IMR-90 (cell line): Measurements from ENCODE around the gene CC2D1A. TPM values are rescaled to one million over a fixed set of nuclear protein-coding genes. Genes with fewer than 3 reads are reported as not detected.

Experiments used
- ATAC-seq: fragments of 200-7000 bp; cut with Tn5 transposase; 2 replicates; pipeline ENCODE4 v1.9.1; 2020; ENCODE audit warnings: low read depth, mild to moderate bottlenecking, moderate library complexity
- BruUV-seq: library from RNA; stranded (reverse); fragments of 400-500 nt; replicated peaks from 2 replicates; lab custom pipeline; 2021; lab: Mats Ljungman, UMichigan
- CTCF ChIA-PET: fragments of 300-600 bp; formaldehyde crosslinking; extraction: SDS; loops from one replicate; lab custom pipeline; 2021; ENCODE audit warnings: antibody characterized with exemption; lab: Yijun Ruan, JAX
- POLR2A ChIA-PET: fragments of 300-600 bp; sonication (Branson Sonifier 250); formaldehyde crosslinking; loops from one replicate; lab custom pipeline; 2022; ENCODE audit warnings: antibody characterized with exemption; ENCODE audit not compliant: unreplicated experiment; lab: Charles Lee
- DNase-seq: peaks from one replicate; pipeline ENCODE4 v3.0.0; 2013
- H2AFZ ChIP-seq: replicated peaks from 2 replicates; pipeline ENCODE3; 2013; ENCODE audit warnings: low read length, mild to moderate bottlenecking; ENCODE audit not compliant: poor library complexity
- H2AK5ac ChIP-seq: 2 replicates; pipeline ENCODE4 v1.6.1; 2013; ENCODE audit warnings: low read depth, low read length, inconsistent platforms
- H2AK9ac ChIP-seq: replicated peaks from 2 replicates; pipeline ENCODE3; 2013; ENCODE audit warnings: mild to moderate bottlenecking, low read depth, low read length, moderate library complexity; ENCODE audit not compliant: poor library complexity
- H2BK120ac ChIP-seq: 2 replicates; pipeline ENCODE4 v1.6.1; 2013; ENCODE audit warnings: low read depth, low read length, inconsistent platforms
- H2BK15ac ChIP-seq: 3 replicates; pipeline ENCODE4 v1.6.1; 2013; ENCODE audit warnings: low read depth, low read length, inconsistent platforms
- H2BK20ac ChIP-seq: 2 replicates; pipeline ENCODE4 v1.6.1; 2013; ENCODE audit warnings: low read depth, mild to moderate bottlenecking, inconsistent platforms, low read length, moderate library complexity
- H2BK5ac ChIP-seq: 2 replicates; pipeline ENCODE4 v1.6.1; 2013; ENCODE audit warnings: mild to moderate bottlenecking, low read depth, low read length, inconsistent platforms; ENCODE audit not compliant: poor library complexity, severe bottlenecking
- H3K14ac ChIP-seq: replicated peaks from 2 replicates; pipeline ENCODE4 v1.6.1; 2013; ENCODE audit warnings: low read depth, low read length, inconsistent platforms
- H3K18ac ChIP-seq: 2 replicates; pipeline ENCODE4 v1.6.1; 2013; ENCODE audit warnings: low read depth, low read length, control low read depth
- H3K23ac ChIP-seq: 2 replicates; pipeline ENCODE4 v1.6.1; 2013; ENCODE audit warnings: low read depth, low read length, inconsistent platforms
- H3K27ac ChIP-seq: 2 replicates; pipeline ENCODE4 v1.5.1; 2013; ENCODE audit warnings: mild to moderate bottlenecking, control low read depth, low read length; ENCODE audit not compliant: insufficient read depth
- H3K27me3 ChIP-seq: 2 replicates; pipeline ENCODE4 v1.6.1; 2013; ENCODE audit warnings: low read length; ENCODE audit not compliant: control insufficient read depth, insufficient read depth
- H3K36me3 ChIP-seq: 2 replicates; pipeline ENCODE4 v1.6.1; 2013; ENCODE audit warnings: low read length, mixed read lengths; ENCODE audit not compliant: control insufficient read depth, insufficient read depth
- H3K4ac ChIP-seq: 2 replicates; pipeline ENCODE4 v1.6.1; 2013; ENCODE audit warnings: low read depth, low read length, inconsistent platforms
- H3K4me1 ChIP-seq: 2 replicates; pipeline ENCODE4 v1.6.1; 2013; ENCODE audit warnings: low read length, mixed read lengths; ENCODE audit not compliant: control insufficient read depth, insufficient read depth
- H3K4me2 ChIP-seq: 2 replicates; pipeline ENCODE4 v1.6.1; 2013; ENCODE audit warnings: low read depth, mild to moderate bottlenecking, control low read depth, low read length, moderate library complexity
- H3K4me3 ChIP-seq: 2 replicates; pipeline ENCODE4 v1.5.1; 2013; ENCODE audit warnings: low read depth, mild to moderate bottlenecking, control low read depth, low read length, moderate library complexity; ENCODE audit not compliant: insufficient read depth
- H3K56ac ChIP-seq: 2 replicates; pipeline ENCODE4 v1.6.1; 2013; ENCODE audit warnings: low read length, inconsistent platforms; ENCODE audit not compliant: insufficient read depth; ENCODE audit errors: extremely low read depth
- H3K79me1 ChIP-seq, 2 experiments: 2 replicates each; pipeline ENCODE4 v1.6.1; 2013; ENCODE audit warnings: low read length in 2 of 2, inconsistent platforms in 1 of 2, low read depth in 1 of 2
- H3K9ac ChIP-seq: 2 replicates; pipeline ENCODE4 v1.6.1; 2013; ENCODE audit warnings: low read depth, low read length, control low read depth
- H3K9me1 ChIP-seq: 2 replicates; pipeline ENCODE4 v1.6.1; 2013; ENCODE audit warnings: low read length, inconsistent platforms; ENCODE audit not compliant: insufficient read depth
- H3K9me3 ChIP-seq: 2 replicates; pipeline ENCODE4 v1.6.1; 2013; ENCODE audit warnings: low read length; ENCODE audit not compliant: control insufficient read depth, insufficient read depth
- H4K20me1 ChIP-seq: 2 replicates; pipeline ENCODE4 v1.6.1; 2013; ENCODE audit warnings: low read length, inconsistent platforms; ENCODE audit not compliant: insufficient read depth
- H4K5ac ChIP-seq: 2 replicates; pipeline ENCODE4 v1.6.1; 2013; ENCODE audit warnings: mild to moderate bottlenecking, low read depth, low read length, control low read depth
- H4K8ac ChIP-seq, 2 experiments: 2 replicates each; pipeline ENCODE4 v1.6.1; 2013; ENCODE audit warnings: low read depth in 2 of 2, low read length in 2 of 2, control low read depth in 1 of 2, inconsistent platforms in 1 of 2
- H4K91ac ChIP-seq: 2 replicates; pipeline ENCODE4 v1.6.1; 2013; ENCODE audit warnings: low read depth, low read length, inconsistent platforms; ENCODE audit not compliant: insufficient read depth
- CEBPB ChIP-seq: IDR thresholded peaks from 2 replicates; pipeline ENCODE4 v1.6.1; 2012; ENCODE audit warnings: low read depth, low read length, improper control_type of control experiment
- CTCF ChIP-seq: conservative IDR thresholded peaks from 2 replicates; pipeline ENCODE4 v1.5.1; 2012; ENCODE audit warnings: mild to moderate bottlenecking, low read depth, low read length, improper control_type of control experiment
- ELK1 ChIP-seq: fragments of 150-350 bp; IDR thresholded peaks from 2 replicates; pipeline ENCODE4 v1.6.1; 2016; ENCODE audit warnings: low read depth, mild to moderate bottlenecking, low read length, moderate library complexity, borderline replicate concordance
- MAZ ChIP-seq: IDR thresholded peaks from 2 replicates; pipeline ENCODE4 v1.6.1; 2012; ENCODE audit warnings: low read depth, mild to moderate bottlenecking, low read length, improper control_type of control experiment, moderate library complexity, borderline replicate concordance
- POLR2A ChIP-seq: IDR thresholded peaks from 2 replicates; pipeline ENCODE4 v1.6.1; 2012; ENCODE audit warnings: mild to moderate bottlenecking, low read depth, low read length
- RAD21 ChIP-seq: IDR thresholded peaks from 2 replicates; pipeline ENCODE4 v1.6.1; 2012; ENCODE audit warnings: low read length, improper control_type of control experiment
- RCOR1 ChIP-seq: IDR thresholded peaks from 2 replicates; pipeline ENCODE4 v1.6.1; 2012; ENCODE audit warnings: mild to moderate bottlenecking, low read length, improper control_type of control experiment; ENCODE audit not compliant: insufficient replicate concordance
- RFX5 ChIP-seq: IDR thresholded peaks from 2 replicates; pipeline ENCODE4 v1.8.0; 2012; ENCODE audit warnings: low read depth, mild to moderate bottlenecking, low read length, moderate library complexity
- SMC3 ChIP-seq: fragments of 150-350 bp; IDR thresholded peaks from 2 replicates; pipeline ENCODE4 v1.6.1; 2016; ENCODE audit warnings: low read depth, mild to moderate bottlenecking, antibody characterized with exemption, low read length, moderate library complexity
- USF2 ChIP-seq: fragments of 150-350 bp; IDR thresholded peaks from 2 replicates; pipeline ENCODE4 v1.6.1; 2017; ENCODE audit warnings: mild to moderate bottlenecking, antibody characterized with exemption, low read length, low read depth
- WGBS, 2 experiments: methylation state at CpG; one replicate each; pipeline versions ENCODE4 v1.1.5 to v1.1.7; 2013; ENCODE audit warnings: missing lambda C conversion rate in 2 of 2; ENCODE audit not compliant: insufficient read length in 1 of 2; ENCODE audit errors: extremely low coverage in 2 of 2; 5-methylcytosine and 5-hydroxymethylcytosine counted together
- dilution Hi-C: fragments of 300-500 bp; cut with HindIII; formaldehyde crosslinking; loops from one replicate; pipeline ENCODE4 v1.14.3; 2018; ENCODE audit warnings: low sequenced_read_pairs; ENCODE audit not compliant: unreplicated experiment
- in situ Hi-C: fragments of 300-500 bp; cut with MboI; formaldehyde crosslinking; loops from 3 replicates; pipeline ENCODE4 v1.14.3; 2019; ENCODE audit warnings: low sequenced_read_pairs, inconsistent platforms, mixed read lengths
- intact Hi-C: fragments of 100-400 bp; cut with micrococcal nuclease; formaldehyde crosslinking; loops from 2 replicates; pipeline ENCODE4 v1.10.0; 2022
- polyA plus RNA-seq, 3 experiments: library from polyadenylated mRNA; depleted of rRNA; stranded (reverse); fragments of >200 nt; gene quantifications; 2 replicates each; pipeline ENCODE4 v1.2.3, GENCODE V29; 2012; ENCODE audit warnings: low replicate concordance in 1 of 3
- total RNA-seq: library from RNA; depleted of rRNA; stranded (reverse); fragments of >200 nt; gene quantifications from 2 replicates; pipeline ENCODE4 v1.2.3, GENCODE V29; 2012

Gene CC2D1A
- total and polyA plus RNA-seq, 2 of the 4 experiments (the other 2 are of a cell fraction), result 4.1 to 14.7 TPM

GRCh38 chr19:13888281-13888680, 17.7 kb upstream of the CC2D1A start:
- H2BK5ac ChIP-seq, result no peak overlapping the region
- no peak overlapping the region for H3K23ac ChIP-seq
- DNase-seq, result no peak
- H2AK5ac ChIP-seq, result no peak overlapping the region
- no peak overlapping the region for H3K4ac ChIP-seq
- H2BK15ac ChIP-seq, result no peak overlapping the region
- no peak overlapping the region for H3K27ac ChIP-seq
- WGBS, 2 experiments, result 93% methylated on average over 13 of the region's 16 CpGs; no CpG with 5 or more reads in 1 of the 2 experiments
- H4K8ac ChIP-seq, result no peak overlapping the region
- intact Hi-C loops, result loop anchor here (10.0 kb wide), 1 partner anchor 597 kb away; no protein-coding TSS in a partner anchor
- ChIA-PET CTCF (no interaction called here), POLR2A (no interaction called here)
- no peak overlapping the region for H3K4me2 ChIP-seq
- no peaks in the 10 kb centered on the region for H3K79me1 ChIP-seq
- ATAC-seq, result no peak
- H3K18ac ChIP-seq, result no peak overlapping the region
- TF ChIP-seq RAD21 (no peak), SMC3 (no peak), ELK1 (no peak), USF2 (no peak), MAZ (no peak), CEBPB (no peak), RCOR1 (no peak), RFX5 (no peak), CTCF (no peak), POLR2A (no peak)
- no TSS peak for BruUV-seq
- no peaks in the 10 kb centered on the region for H4K20me1 ChIP-seq
- H3K4me1 ChIP-seq, result no peaks in the 10 kb centered on the region
- H3K4me3 ChIP-seq, result no peak overlapping the region
- no peak overlapping the region for H3K56ac ChIP-seq
- H2BK20ac ChIP-seq, result no peak overlapping the region
- no peak overlapping the region for H4K91ac ChIP-seq
- dilution Hi-C loops, result no loop called here
- no peaks in the 10 kb centered on the region for H3K9me1 ChIP-seq
- no peak overlapping the region for H3K9ac ChIP-seq
- H3K27me3 ChIP-seq, result peaks cover 2% of the 10 kb centered on the region; the same call in 1 of the 2 replicates
- H4K5ac ChIP-seq, result no peak overlapping the region
- H3K9me3 ChIP-seq, result no peaks in the 10 kb centered on the region
- in situ Hi-C loops, result loop anchor here (10.0 to 25.0 kb wide), 2 partner anchors 449 to 587 kb away; partner anchors contain the start of gene PTGER1
- no peak overlapping the region for H2AK9ac ChIP-seq
- no peak overlapping the region for H2AFZ ChIP-seq
- H2BK120ac ChIP-seq, result no peak overlapping the region
- H3K36me3 ChIP-seq, result no peaks in the 10 kb centered on the region
- no peak overlapping the region for H3K14ac ChIP-seq
